Erythroblast (primary cell): Measurements from ENCODE around the gene WDR43.

ENCODE experiments used
- DNase-seq, 2 experiments: peaks; one replicate each; lab custom pipeline; 2025; lab: John Stamatoyannopoulos, UW
- GATA1 ChIP-seq: IDR thresholded peaks from 2 replicates; pipeline ENCODE4 v1.6.1; 2011; ENCODE audit warnings: low read depth, mild to moderate bottlenecking, control low read depth, low read length, moderate library complexity
- POLR2A ChIP-seq: IDR thresholded peaks from 2 replicates; pipeline ENCODE4 v1.6.1; 2011; ENCODE audit warnings: mild to moderate bottlenecking, low read length

Gene WDR43

GRCh38 chr2:28894470-28895188, at the start of gene WDR43:
TSS of gene WDR43 (plus strand) at chr2:28894667. CDS start at chr2:28894699, 32 bp downstream.
- peak; percentile 99 for DNase-seq
- TF ChIP-seq GATA1 = no peak
- peak; percentile 86 for TF ChIP-seq POLR2A

DNA sequence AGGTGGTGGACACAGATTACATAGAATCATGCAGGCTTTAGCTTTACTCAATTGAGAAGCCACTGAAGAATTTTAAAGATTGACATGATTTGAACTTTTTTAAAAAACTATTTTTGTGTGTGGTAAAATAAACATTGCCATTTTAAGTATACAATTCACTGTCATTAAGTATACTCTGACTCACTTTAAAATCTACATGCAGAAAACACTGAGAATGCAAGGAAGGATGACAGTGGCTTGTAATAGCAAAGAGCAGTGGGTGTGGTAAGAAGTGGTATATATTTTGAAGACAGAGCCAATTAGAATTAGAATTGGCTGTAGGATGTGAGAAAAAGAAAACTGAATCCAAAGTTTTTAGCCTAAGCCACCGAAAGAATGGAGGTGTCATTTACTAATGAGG, 39.3 kb upstream of the WDR43 start:
- no peak for DNase-seq
- TF ChIP-seq GATA1 (no peak), POLR2A (no peak)

DNA sequence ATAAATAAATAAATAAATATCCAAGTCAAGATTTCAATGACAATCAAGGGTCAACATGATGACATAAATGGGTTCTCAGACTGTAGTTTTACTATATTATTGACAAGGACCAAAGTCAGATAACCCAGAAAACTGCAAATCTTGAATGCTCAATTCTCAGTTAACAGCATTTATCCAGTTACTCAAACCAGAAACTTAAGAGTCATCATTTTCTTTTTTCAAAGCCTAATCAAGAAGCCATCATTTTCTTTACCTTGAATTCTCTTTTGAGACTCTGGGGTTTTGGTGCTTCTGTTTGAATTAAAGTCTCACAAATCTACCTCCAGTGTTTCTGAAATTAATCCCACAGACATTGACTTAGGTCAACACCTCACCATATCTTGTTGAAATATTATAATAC, 38.5 kb upstream of the WDR43 start:
- TF ChIP-seq GATA1 = no peak
- TF ChIP-seq POLR2A = no peak
- no peak for DNase-seq

GRCh38 chr2:28868611-28869010, 25.9 kb upstream of the WDR43 start:
- peak; percentile 24 to 38 for DNase-seq
- TF ChIP-seq GATA1 = no peak

- TF ChIP-seq POLR2A = no peak
- no peak for TF ChIP-seq GATA1
- DNase-seq = no peak
These were observed 24.8 kb upstream of the WDR43 start for GRCh38 chr2:28869494-28870145.

- no peak for TF ChIP-seq GATA1
- peak; percentile 94 for TF ChIP-seq POLR2A
These were observed 24.1 kb upstream of the WDR43 start, which contains the start of gene TRMT61B for GRCh38 chr2:28870146-28870891. TSS of gene TRMT61B (minus strand) at chr2:28870309. CDS start at chr2:28870277, 32 bp downstream.

GRCh38 chr2:28871620-28872019, 22.8 kb upstream of the WDR43 start:
- TF ChIP-seq GATA1 = no peak
- no peak for TF ChIP-seq POLR2A

More at GRCh38 chr2:28870146-28870891, 24.1 kb upstream of the WDR43 start, which contains the start of gene TRMT61B:
- peak; percentile 97 for DNase-seq

DNA sequence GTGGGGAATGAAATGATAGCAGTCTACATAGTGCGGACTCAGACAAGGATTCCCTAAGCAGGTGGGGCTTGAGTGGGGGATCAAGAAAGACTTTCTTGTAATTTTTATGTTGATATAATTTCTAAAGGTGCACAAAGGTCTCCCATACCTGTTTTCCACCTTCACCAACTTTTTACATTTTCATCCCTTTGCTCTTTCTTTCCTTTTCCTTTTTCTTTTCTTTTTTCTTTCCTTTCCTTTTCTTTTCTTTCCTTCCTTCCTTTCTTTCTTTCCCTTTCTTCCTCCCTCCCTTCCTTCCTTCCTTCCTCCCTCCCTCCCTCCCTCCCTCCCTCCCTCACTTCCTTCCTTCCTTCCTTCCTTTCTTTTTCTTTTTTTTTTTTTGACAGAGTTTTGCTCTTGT, 14.3 kb upstream of the WDR43 start:
- TF ChIP-seq GATA1 = no peak
- no peak for TF ChIP-seq POLR2A
- no peak for DNase-seq

More at GRCh38 chr2:28871620-28872019, 22.8 kb upstream of the WDR43 start:
- DNase-seq = no peak

- TF ChIP-seq GATA1 (no peak), POLR2A (no peak)
- DNase-seq = no peak
These were observed 979 bp upstream of the WDR43 start for GRCh38 chr2:28893488-28893887.

GRCh38 chr2:28895189-28895893, 874 bp downstream of the WDR43 start:
- peak; percentile 72 to 74 for DNase-seq
- TF ChIP-seq POLR2A = no peak

DNA sequence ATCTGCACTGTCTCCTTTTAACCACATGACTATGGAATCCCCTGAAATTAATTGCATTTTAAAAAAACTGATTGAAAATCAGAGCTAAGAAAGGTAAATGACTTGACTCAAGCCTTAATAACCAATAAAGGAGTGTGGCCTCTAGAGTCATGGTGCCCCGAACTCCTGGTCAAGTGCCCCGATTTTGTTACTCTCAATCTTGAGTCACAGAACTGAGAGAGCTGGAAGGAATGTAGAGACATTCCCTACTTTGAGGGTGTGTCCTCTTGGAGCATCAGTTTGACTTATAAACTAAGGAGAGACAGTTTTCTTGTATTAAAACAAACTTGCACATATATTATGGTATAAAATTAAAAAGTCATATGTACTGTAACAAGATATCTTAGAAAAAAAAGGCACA, 2.4 kb downstream of the WDR43 start:
- TF ChIP-seq GATA1 (no peak), POLR2A (no peak)

GRCh38 chr2:28898048-28898447, 3.6 kb downstream of the WDR43 start:
- peak; percentile 33 to 65 for DNase-seq
- no peak for TF ChIP-seq GATA1
- TF ChIP-seq POLR2A = no peak

More for the DNA sequence above, 2.4 kb downstream of the WDR43 start:
- DNase-seq = no peak

GRCh38 chr2:28901202-28901601, 6.7 kb downstream of the WDR43 start:
- no peak for TF ChIP-seq GATA1
- TF ChIP-seq POLR2A = no peak

More at GRCh38 chr2:28901202-28901601, 6.7 kb downstream of the WDR43 start:
- DNase-seq = no peak
